ENCODE data around the gene SYNE4. TPM values are rescaled to one million over a fixed set of nuclear protein-coding genes. Genes with fewer than 3 reads are reported as not detected.

Gene SYNE4, protein sequence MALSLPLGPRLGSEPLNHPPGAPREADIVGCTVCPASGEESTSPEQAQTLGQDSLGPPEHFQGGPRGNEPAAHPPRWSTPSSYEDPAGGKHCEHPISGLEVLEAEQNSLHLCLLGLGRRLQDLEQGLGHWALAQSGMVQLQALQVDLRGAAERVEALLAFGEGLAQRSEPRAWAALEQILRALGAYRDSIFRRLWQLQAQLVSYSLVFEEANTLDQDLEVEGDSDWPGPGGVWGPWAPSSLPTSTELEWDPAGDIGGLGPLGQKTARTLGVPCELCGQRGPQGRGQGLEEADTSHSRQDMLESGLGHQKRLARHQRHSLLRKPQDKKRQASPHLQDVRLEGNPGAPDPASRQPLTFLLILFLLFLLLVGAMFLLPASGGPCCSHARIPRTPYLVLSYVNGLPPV
- total RNA-seq (2016; rRNA removed; fragmentation: Illumina TruSeq; extraction: Trizol) (20.7 and 23.0 TPM in 2 replicates), polyA plus RNA-seq (2011; rRNA removed) (13.7 and 19.9 TPM in 2 replicates), polyA minus RNA-seq (2011; rRNA and poly(A)+ RNA removed; ENCODE audit: low replicate concordance) (0.28 and 15.7 TPM in 2 replicates), Bru-seq, nascent RNA (percentile 57 among the genes with signal in this experiment), BruChase-seq, experiment 1, labeled RNA remaining after a 6-hour chase (percentile 48 among the genes with signal in this experiment), BruChase-seq, experiment 2, labeled RNA remaining after a 2-hour chase (percentile 54 among the genes with signal in this experiment)
- 11.5 TPM in 2 replicates for total RNA-seq (2016; cell fraction: cytosol; rRNA removed; fragmentation: Illumina TruSeq; extraction: Trizol; ENCODE audit: low read depth)
- 21.1 and 22.0 TPM in 2 replicates for total RNA-seq (2016; cell fraction: insoluble cytoplasmic fraction; rRNA removed; fragmentation: Illumina TruSeq; extraction: Trizol)
- 13.9 and 18.8 TPM in 2 replicates for total RNA-seq (2016; cell fraction: membrane; rRNA removed; fragmentation: Illumina TruSeq; extraction: Trizol)
- 13.2 and 14.2 TPM in 2 replicates for total RNA-seq (2016; cell fraction: nucleus; rRNA removed; fragmentation: Illumina TruSeq; extraction: Trizol)
- polyA plus RNA-seq (2011; cell fraction: cytosol; rRNA removed), result 10.9 and 15.9 TPM in 2 replicates
- polyA plus RNA-seq (2011; cell fraction: nucleus; rRNA removed), result 19.7 and 29.4 TPM in 2 replicates
- 10.9 and 11.0 TPM in 2 replicates for polyA plus RNA-seq (2012)
- 13.1 and 16.9 TPM in 2 replicates for polyA plus RNA-seq (2016; cell fraction: cytosol; fragmentation: Illumina TruSeq; extraction: Trizol; ENCODE audit: low read depth)
- polyA plus RNA-seq (2016; cell fraction: insoluble cytoplasmic fraction; fragmentation: Illumina TruSeq; extraction: Trizol; ENCODE audit: low read depth), result 22.3 and 24.9 TPM in 2 replicates
- polyA plus RNA-seq (2016; cell fraction: membrane; fragmentation: Illumina TruSeq; extraction: Trizol; ENCODE audit: low read depth), result 15.1 and 18.4 TPM in 2 replicates
- 24.9 and 28.1 TPM in 2 replicates for polyA plus RNA-seq (2016; cell fraction: nucleus; fragmentation: Illumina TruSeq; extraction: Trizol; ENCODE audit: insufficient read depth, low read depth)
- 6.9 and 7.3 TPM in 2 replicates for polyA minus RNA-seq (2011; cell fraction: cytosol; rRNA and poly(A)+ RNA removed)
- polyA minus RNA-seq (2011; cell fraction: nucleus; rRNA and poly(A)+ RNA removed), result 5.7 and 10.1 TPM in 2 replicates
- long read RNA-seq, experiment 1, transcript SYNE4-201 (8 exons, 1,365 nt), result major isoform, 7 of 47 reads
- long read RNA-seq, experiment 1, transcript SYNE4-203 (3 exons, 382 nt), result major isoform, 7 of 47 reads
- long read RNA-seq, experiment 1, partial matches to known transcripts, result 2 of 47 reads
- long read RNA-seq, experiment 1, other reads (novel, unspliced or antisense), result 30 of 47 reads
- long read RNA-seq, experiment 2, transcript SYNE4-201 (8 exons, 1,365 nt), result major isoform, 11 of 30 reads
- long read RNA-seq, experiment 2, partial matches to known transcripts, result 5 of 30 reads
- long read RNA-seq, experiment 2, other reads (novel, unspliced or antisense), result 10 of 30 reads

DNA sequence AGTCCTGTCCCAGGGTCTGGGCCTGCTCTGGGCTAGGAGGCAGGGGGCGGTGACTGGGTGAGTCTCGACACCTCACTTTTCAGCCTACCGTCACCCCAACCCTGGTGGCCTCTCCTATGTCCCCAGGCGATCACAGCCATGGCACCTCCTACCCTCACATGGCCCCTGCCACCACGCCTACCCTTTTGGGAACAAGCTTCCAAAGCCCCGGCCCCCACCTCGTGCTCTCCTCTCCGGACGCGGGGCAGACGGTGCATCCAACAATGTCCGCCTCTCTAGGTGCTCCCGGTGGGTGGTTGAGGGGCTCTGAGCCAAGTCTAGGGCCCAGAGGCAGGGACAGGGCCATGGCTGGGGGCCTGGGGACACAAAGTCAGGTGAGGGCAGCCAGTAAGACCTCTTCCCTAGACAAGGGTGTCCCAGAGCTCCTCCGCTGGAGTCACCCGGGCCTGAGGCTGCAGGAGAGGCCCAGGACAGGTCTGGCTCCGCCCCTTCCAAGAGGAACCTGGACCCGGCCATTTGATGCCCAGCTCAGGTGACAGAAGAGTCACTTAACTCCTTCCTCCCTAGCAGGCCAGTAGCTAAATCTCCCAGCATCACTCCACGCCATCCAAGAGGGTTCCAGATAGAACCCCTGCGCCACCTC is at the start of gene SYNE4:
TSS of gene SYNE4 (minus strand) at position 478 of the 643 bp plus-strand sequence. CDS start at position 346, 132 bp downstream.
- TSS peak; percentile 70 for BruUV-seq (replicated peaks)
- TF ChIP-seq HNRNPH1 (optimal IDR thresholded peaks at IDR 0.05; ENCODE audit: low read depth, low read length) (no peak), SUZ12 (IDR thresholded peaks at IDR 0.05; ENCODE audit: low read depth, low read length) (no peak), KAT2B (IDR thresholded peaks at IDR 0.05; ENCODE audit: borderline replicate concordance, low read depth, low read length) (no peak)
- TF ChIP-seq, protein P1, sequence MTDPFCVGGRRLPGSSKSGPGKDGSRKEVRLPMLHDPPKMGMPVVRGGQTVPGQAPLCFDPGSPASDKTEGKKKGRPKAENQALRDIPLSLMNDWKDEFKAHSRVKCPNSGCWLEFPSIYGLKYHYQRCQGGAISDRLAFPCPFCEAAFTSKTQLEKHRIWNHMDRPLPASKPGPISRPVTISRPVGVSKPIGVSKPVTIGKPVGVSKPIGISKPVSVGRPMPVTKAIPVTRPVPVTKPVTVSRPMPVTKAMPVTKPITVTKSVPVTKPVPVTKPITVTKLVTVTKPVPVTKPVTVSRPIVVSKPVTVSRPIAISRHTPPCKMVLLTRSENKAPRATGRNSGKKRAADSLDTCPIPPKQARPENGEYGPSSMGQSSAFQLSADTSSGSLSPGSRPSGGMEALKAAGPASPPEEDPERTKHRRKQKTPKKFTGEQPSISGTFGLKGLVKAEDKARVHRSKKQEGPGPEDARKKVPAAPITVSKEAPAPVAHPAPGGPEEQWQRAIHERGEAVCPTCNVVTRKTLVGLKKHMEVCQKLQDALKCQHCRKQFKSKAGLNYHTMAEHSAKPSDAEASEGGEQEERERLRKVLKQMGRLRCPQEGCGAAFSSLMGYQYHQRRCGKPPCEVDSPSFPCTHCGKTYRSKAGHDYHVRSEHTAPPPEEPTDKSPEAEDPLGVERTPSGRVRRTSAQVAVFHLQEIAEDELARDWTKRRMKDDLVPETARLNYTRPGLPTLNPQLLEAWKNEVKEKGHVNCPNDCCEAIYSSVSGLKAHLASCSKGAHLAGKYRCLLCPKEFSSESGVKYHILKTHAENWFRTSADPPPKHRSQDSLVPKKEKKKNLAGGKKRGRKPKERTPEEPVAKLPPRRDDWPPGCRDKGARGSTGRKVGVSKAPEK (CRISPR knock-in tag; IDR thresholded peaks at IDR 0.05; ENCODE audit: borderline replicate concordance), result no peak
- TF ChIP-seq, protein P2, sequence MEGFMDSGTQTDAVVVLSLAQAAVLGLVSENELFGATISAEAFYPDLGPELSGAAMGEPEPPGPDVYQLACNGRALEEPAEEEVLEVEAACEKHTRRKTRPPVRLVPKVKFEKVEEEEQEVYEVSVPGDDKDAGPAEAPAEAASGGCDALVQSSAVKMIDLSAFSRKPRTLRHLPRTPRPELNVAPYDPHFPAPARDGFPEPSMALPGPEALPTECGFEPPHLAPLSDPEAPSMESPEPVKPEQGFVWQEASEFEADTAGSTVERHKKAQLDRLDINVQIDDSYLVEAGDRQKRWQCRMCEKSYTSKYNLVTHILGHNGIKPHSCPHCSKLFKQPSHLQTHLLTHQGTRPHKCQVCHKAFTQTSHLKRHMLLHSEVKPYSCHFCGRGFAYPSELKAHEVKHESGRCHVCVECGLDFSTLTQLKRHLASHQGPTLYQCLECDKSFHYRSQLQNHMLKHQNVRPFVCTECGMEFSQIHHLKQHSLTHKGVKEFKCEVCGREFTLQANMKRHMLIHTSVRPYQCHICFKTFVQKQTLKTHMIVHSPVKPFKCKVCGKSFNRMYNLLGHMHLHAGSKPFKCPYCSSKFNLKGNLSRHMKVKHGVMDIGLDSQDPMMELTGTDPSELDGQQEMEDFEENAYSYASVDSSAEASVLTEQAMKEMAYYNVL (CRISPR knock-in tag; IDR thresholded peaks at IDR 0.05; ENCODE audit: borderline replicate concordance), result 0 out of 2 replicates have a peak, but pooled peaks have one; percentile 74

More for the DNA sequence above, at the start of gene SYNE4:
- DNase-seq (ENCODE audit: low spot score) (peak; percentile 77), ATAC-seq (peak; percentile 89), FAIRE-seq (peak; percentile 72)
- Histone ChIP-seq H3K79me2 (ENCODE audit: insufficient read depth, low read length) (peaks cover 8% of the 10 kb centered on the region), H3K36me3 (replicated peaks in 1 of 2; ENCODE audit: control insufficient read depth in 1 of 2, insufficient read depth in 2 of 2, low read length in 2 of 2) (peaks cover 0 to 6% of the 10 kb centered on the region in 2 experiments; a peak in 2 of 5 replicates), H3K27ac (ENCODE audit: extremely low read length, insufficient read depth, low read length) (peak within 1 kb of the TSS; percentile 86), H3K9me3 (ENCODE audit: low read length) (no peaks in the 10 kb centered on the region), H3K4me3 (replicated peaks in 1 of 3; ENCODE audit: insufficient read depth in 1 of 3, low read depth in 2 of 3, low read length in 3 of 3) (peak within 1 kb of the TSS; percentile 67 to 93 (median 72)), H4K20me1 (ENCODE audit: insufficient read depth, low read length) (no peaks in the 10 kb centered on the region), H2AFZ (ENCODE audit: low read length) (no peak within 1 kb of the TSS), H3K4me2 (ENCODE audit: low read depth, low read length) (peak within 1 kb of the TSS; percentile 99), H3K4me1 (ENCODE audit: insufficient read depth, low read length) (peaks cover 52% of the 10 kb centered on the region), H3K27me3 (ENCODE audit: control insufficient read depth in 1 of 2, insufficient read depth in 2 of 2, low read length in 2 of 2) (no peaks in the 10 kb centered on the region; a peak in 1 of 5 replicates), H3K9ac (ENCODE audit: insufficient read depth, low read depth, low read length) (peak within 1 kb of the TSS; percentile 86)
- intact Hi-C loops (cut with micrococcal nuclease; ENCODE audit: unreplicated experiment), result loop anchor here (2.0 kb wide), 1 partner anchor 34 kb away; no protein-coding TSS in a partner anchor
- in situ Hi-C loops (cut with HindIII; ENCODE audit: extremely low pct_ligation_motif_present, low pct_unique_long_range_greater_than_20kb), result no loop called here
- 10% methylated on average over 13 of the region's 19 CpGs for whole genome bisulfite sequencing (ENCODE audit: low lambda C conversion rate)
- ChIA-PET CTCF (ENCODE audit: low intra/inter-chr PET ratio, low total read pairs) (no interaction called here), POLR2A (interaction anchor here (0.6 to 1.9 kb wide), 5 partner anchors 12 to 107 kb away, joined by 3 to 17 read pairs (median 7); partner anchors contain the start of genes POLR2I, TBCB and THAP8)

Measured in HepG2 (cell line).